KMS-11 (cell line): Measurements from ENCODE around the gene ARID1B.

ENCODE experiments used
- H2AFZ ChIP-seq: fragments of 200-600 bp; sonication (generic); 2 replicates; pipeline ENCODE4 v1.6.1; 2016; ENCODE audit warnings: antibody characterized with exemption, mixed run types, low read depth
- H3K27ac ChIP-seq: fragments of 200-600 bp; sonication (generic); 2 replicates; pipeline ENCODE4 v1.6.1; 2016; ENCODE audit warnings: mild to moderate bottlenecking, mixed run types
- H3K27me3 ChIP-seq: fragments of 200-600 bp; sonication (generic); 2 replicates; pipeline ENCODE4 v1.6.1; 2017; ENCODE audit warnings: mild to moderate bottlenecking, low read depth, mixed run types, moderate library complexity; ENCODE audit not compliant: insufficient read depth
- H3K36me3 ChIP-seq: fragments of 200-600 bp; sonication (generic); 2 replicates; pipeline ENCODE4 v1.6.1; 2017; ENCODE audit warnings: mild to moderate bottlenecking, mixed run types; ENCODE audit not compliant: insufficient read depth
- H3K4me1 ChIP-seq: fragments of 200-600 bp; sonication (generic); 2 replicates; pipeline ENCODE4 v1.6.1; 2016; ENCODE audit warnings: mild to moderate bottlenecking, low read depth, mixed run types; ENCODE audit not compliant: poor library complexity, severe bottlenecking
- H3K4me2 ChIP-seq: fragments of 200-600 bp; sonication (generic); 2 replicates; pipeline ENCODE4 v1.7.0; 2016; ENCODE audit warnings: mild to moderate bottlenecking, mixed run types
- H3K4me3 ChIP-seq: fragments of 200-600 bp; sonication (generic); IDR thresholded peaks from 2 replicates; pipeline ENCODE4 v1.6.1; 2017; ENCODE audit warnings: low read depth, low read length, mixed read lengths; ENCODE audit not compliant: insufficient read depth
- H3K79me2 ChIP-seq: fragments of 200-600 bp; sonication (generic); 2 replicates; pipeline ENCODE4 v1.6.1; 2016; ENCODE audit warnings: low read depth, mixed run types; ENCODE audit not compliant: insufficient read depth
- H3K9ac ChIP-seq: fragments of 200-600 bp; sonication (generic); 2 replicates; pipeline ENCODE4 v1.6.1; 2016; ENCODE audit warnings: mild to moderate bottlenecking, mixed run types
- H4K20me1 ChIP-seq: fragments of 200-600 bp; sonication (generic); 2 replicates; pipeline ENCODE4 v1.6.1; 2016; ENCODE audit warnings: mild to moderate bottlenecking, mixed run types; ENCODE audit not compliant: insufficient read depth
- CTCF ChIP-seq: fragments of 200-600 bp; sonication (generic); conservative IDR thresholded peaks from 2 replicates; pipeline ENCODE4 v1.6.1; 2017; ENCODE audit warnings: low read depth, mild to moderate bottlenecking, antibody characterized with exemption, low read length, moderate library complexity, mixed read lengths

The ARID1B gene

GRCh38 chr6:156925026-156925425 is 147.8 kb downstream of the ARID1B start:
- H3K4me2 ChIP-seq, result no peak overlapping the region
- H3K4me1 ChIP-seq, result peaks cover 53% of the 10 kb centered on the region
- no peak for TF ChIP-seq CTCF
- H4K20me1 ChIP-seq, result no peaks in the 10 kb centered on the region
- no peak overlapping the region for H2AFZ ChIP-seq
- H3K27me3 ChIP-seq, result no peaks in the 10 kb centered on the region
- H3K79me2 ChIP-seq, result peaks cover 60% of the 10 kb centered on the region; the same call in 1 of the 2 replicates
- H3K9ac ChIP-seq, result no peak overlapping the region
- H3K4me3 ChIP-seq, result no peak overlapping the region
- no peak overlapping the region for H3K27ac ChIP-seq
- H3K36me3 ChIP-seq, result no peaks in the 10 kb centered on the region

GRCh38 chr6:156925718-156926607 is 148.8 kb downstream of the ARID1B start:
- peaks cover 44% of the 10 kb centered on the region for H3K4me1 ChIP-seq
- H3K36me3 ChIP-seq, result no peaks in the 10 kb centered on the region
- no peak overlapping the region for H3K4me3 ChIP-seq
- H4K20me1 ChIP-seq, result no peaks in the 10 kb centered on the region
- peaks cover 66% of the 10 kb centered on the region; the same call in 1 of the 2 replicates for H3K79me2 ChIP-seq
- no peak for TF ChIP-seq CTCF
- no peak overlapping the region; the same call in 1 of the 2 replicates for H3K9ac ChIP-seq
- H3K27me3 ChIP-seq, result no peaks in the 10 kb centered on the region
- H3K27ac ChIP-seq, result peak overlapping the region; percentile 25; the same call in 1 of the 2 replicates
- H3K4me2 ChIP-seq, result peak overlapping the region; percentile 66
- H2AFZ ChIP-seq, result no peak overlapping the region

- H3K27me3 ChIP-seq, result no peaks in the 10 kb centered on the region
- no peak overlapping the region for H2AFZ ChIP-seq
- H3K9ac ChIP-seq, result no peak overlapping the region
- TF ChIP-seq CTCF, result no peak
- H3K36me3 ChIP-seq, result no peaks in the 10 kb centered on the region
- H3K27ac ChIP-seq, result no peak overlapping the region
- H3K4me1 ChIP-seq, result peaks cover 43% of the 10 kb centered on the region
- H3K4me3 ChIP-seq, result no peak overlapping the region
- no peak overlapping the region for H3K4me2 ChIP-seq
- no peaks in the 10 kb centered on the region for H4K20me1 ChIP-seq
- H3K79me2 ChIP-seq, result peaks cover 71% of the 10 kb centered on the region
These were observed 150.9 kb downstream of the ARID1B start for GRCh38 chr6:156928126-156928525.

- no peak overlapping the region for H2AFZ ChIP-seq
- H4K20me1 ChIP-seq, result no peaks in the 10 kb centered on the region
- H3K79me2 ChIP-seq, result peaks cover 71% of the 10 kb centered on the region
- H3K36me3 ChIP-seq, result no peaks in the 10 kb centered on the region
- no peak overlapping the region for H3K27ac ChIP-seq
- H3K9ac ChIP-seq, result no peak overlapping the region
- H3K4me1 ChIP-seq, result peaks cover 43% of the 10 kb centered on the region
- no peak for TF ChIP-seq CTCF
- no peaks in the 10 kb centered on the region for H3K27me3 ChIP-seq
- no peak overlapping the region for H3K4me3 ChIP-seq
- no peak overlapping the region for H3K4me2 ChIP-seq
These were observed 151.8 kb downstream of the ARID1B start for GRCh38 chr6:156928972-156929371.
